ENCODE results near the gene SH2D1A. TPM values are rescaled to one million over a fixed set of nuclear protein-coding genes. Genes with fewer than 3 reads are reported as not detected.

The SH2D1A gene
- total RNA-seq, 2 experiments from 2014 or later = 0.63 to 4.3 TPM

- Histone ChIP-seq H3K79me2 (ENCODE audit: insufficient read depth, low read depth, low read length) (no peaks in the 10 kb centered on the region), H3K9me3 (ENCODE audit: low read length) (no peaks in the 10 kb centered on the region), H3K4me3 (ENCODE audit: low read depth, low read length, poor library complexity, severe bottlenecking) (peak overlapping the region; percentile 55), H3K27ac (ENCODE audit: low read depth, low read length, poor library complexity, severe bottlenecking) (peak overlapping the region; percentile 98), H3K36me3 (ENCODE audit: insufficient read depth, low read length) (no peaks in the 10 kb centered on the region), H3K4me1 (ENCODE audit: insufficient read depth, low read length, poor library complexity, severe bottlenecking) (peaks cover 64% of the 10 kb centered on the region), H4K20me1 (ENCODE audit: insufficient read depth, low read length) (no peaks in the 10 kb centered on the region), H3K4me2 (ENCODE audit: low read length) (peak overlapping the region; percentile 79), H2AFZ (ENCODE audit: low read length) (peak overlapping the region; percentile 72; the same call in 1 of the 2 replicates), H3K9me2 (ENCODE audit: insufficient read depth, low read length) (no peaks in the 10 kb centered on the region)
- ChIA-PET CTCF (ENCODE audit: unreplicated experiment) (no interaction called here), POLR2A (interaction anchor here (1.4 to 1.5 kb wide), 2 partner anchors 9 to 11 kb away, joined by 3 to 5 read pairs; no protein-coding TSS in a partner anchor)
- BruUV-seq (replicated peaks) = no TSS peak
- TF ChIP-seq EZH2phosphoT487 (IDR thresholded peaks at IDR 0.05; ENCODE audit: borderline replicate concordance, low read depth, low read length) = no peak
- TF ChIP-seq CTCF (conservative IDR thresholded peaks at IDR 0.05; ENCODE audit: low read length) = no peak
- intact Hi-C loops (cut with micrococcal nuclease; ENCODE audit: unreplicated experiment) = loop anchor here (2.0 kb wide), 1 partner anchor 433 kb away; no protein-coding TSS in a partner anchor
- DNase-seq (ENCODE audit: low spot score) = peak; percentile 85
Observed at GRCh38 chrX:124395145-124395880, 49.0 kb downstream of the SH2D1A start.

GRCh38 chrX:124401696-124402095, 55.3 kb downstream of the SH2D1A start:
- H3K4me1 ChIP-seq (ENCODE audit: insufficient read depth, low read length, poor library complexity, severe bottlenecking) = peaks cover 73% of the 10 kb centered on the region
- H3K9me3 ChIP-seq (ENCODE audit: low read length) = no peaks in the 10 kb centered on the region
- H3K27ac ChIP-seq (ENCODE audit: low read depth, low read length, poor library complexity, severe bottlenecking) = no peak overlapping the region
- no peaks in the 10 kb centered on the region for H4K20me1 ChIP-seq (ENCODE audit: insufficient read depth, low read length)
- BruUV-seq (replicated peaks) = no TSS peak
- 0 out of 2 replicates have a peak overlapping the region, but pooled peaks have one; percentile 12 for H3K4me2 ChIP-seq (ENCODE audit: low read length)
- no peak overlapping the region for H3K4me3 ChIP-seq (ENCODE audit: low read depth, low read length, poor library complexity, severe bottlenecking)
- no peak for DNase-seq (ENCODE audit: low spot score)
- TF ChIP-seq EZH2phosphoT487 (IDR thresholded peaks at IDR 0.05; ENCODE audit: borderline replicate concordance, low read depth, low read length) (no peak), CTCF (conservative IDR thresholded peaks at IDR 0.05; ENCODE audit: low read length) (no peak)
- no peaks in the 10 kb centered on the region for H3K36me3 ChIP-seq (ENCODE audit: insufficient read depth, low read length)
- H2AFZ ChIP-seq (ENCODE audit: low read length) = peak overlapping the region; percentile 85; the same call in 1 of the 2 replicates
- ChIA-PET CTCF (ENCODE audit: unreplicated experiment) (no interaction called here), POLR2A (interaction anchor here (1.6 kb wide), 1 partner anchor 10 kb away, joined by 9 read pairs; no protein-coding TSS in a partner anchor)
- intact Hi-C loops (cut with micrococcal nuclease; ENCODE audit: unreplicated experiment) = loop anchor here (10.0 kb wide), 2 partner anchors 103 to 1283 kb away; no protein-coding TSS in a partner anchor
- H3K9me2 ChIP-seq (ENCODE audit: insufficient read depth, low read length) = no peaks in the 10 kb centered on the region
- H3K79me2 ChIP-seq (ENCODE audit: insufficient read depth, low read depth, low read length) = no peaks in the 10 kb centered on the region

GRCh38 chrX:124405868-124406267, 59.5 kb downstream of the SH2D1A start:
- Histone ChIP-seq H3K4me3 (ENCODE audit: low read depth, low read length, poor library complexity, severe bottlenecking) (no peak overlapping the region), H3K4me2 (ENCODE audit: low read length) (no peak overlapping the region), H3K9me2 (ENCODE audit: insufficient read depth, low read length) (no peaks in the 10 kb centered on the region), H3K27ac (ENCODE audit: low read depth, low read length, poor library complexity, severe bottlenecking) (no peak overlapping the region), H2AFZ (ENCODE audit: low read length) (peak overlapping the region; percentile 73; the same call in 1 of the 2 replicates), H4K20me1 (ENCODE audit: insufficient read depth, low read length) (no peaks in the 10 kb centered on the region), H3K79me2 (ENCODE audit: insufficient read depth, low read depth, low read length) (no peaks in the 10 kb centered on the region), H3K9me3 (ENCODE audit: low read length) (no peaks in the 10 kb centered on the region), H3K4me1 (ENCODE audit: insufficient read depth, low read length, poor library complexity, severe bottlenecking) (peaks cover 58% of the 10 kb centered on the region), H3K36me3 (ENCODE audit: insufficient read depth, low read length) (no peaks in the 10 kb centered on the region)
- BruUV-seq (replicated peaks) = no TSS peak
- intact Hi-C loops (cut with micrococcal nuclease; ENCODE audit: unreplicated experiment) = loop anchor here (5.0 to 10.0 kb wide), 3 partner anchors 99 to 1279 kb away; no protein-coding TSS in a partner anchor
- no peak for DNase-seq (ENCODE audit: low spot score)
- POLR2A ChIA-PET = interaction anchor here (0.8 to 1.3 kb wide), 4 partner anchors 9 to 33 kb away, joined by 3 to 5 read pairs (median 4); no protein-coding TSS in a partner anchor
- no peak for TF ChIP-seq CTCF (conservative IDR thresholded peaks at IDR 0.05; ENCODE audit: low read length)
- no peak for TF ChIP-seq EZH2phosphoT487 (IDR thresholded peaks at IDR 0.05; ENCODE audit: borderline replicate concordance, low read depth, low read length)
- CTCF ChIA-PET (ENCODE audit: unreplicated experiment) = no interaction called here

All from OCI-LY7 (cell line).